GM12801 (cell line): ENCODE data around the gene SFN.

ENCODE experiments used
- CTCF ChIP-seq: IDR thresholded peaks from one replicate; pipeline ENCODE4 v1.5.1; 2011; ENCODE audit warnings: control low read depth; ENCODE audit not compliant: insufficient read length; ENCODE audit errors: extremely low read depth

Gene SFN

DNA sequence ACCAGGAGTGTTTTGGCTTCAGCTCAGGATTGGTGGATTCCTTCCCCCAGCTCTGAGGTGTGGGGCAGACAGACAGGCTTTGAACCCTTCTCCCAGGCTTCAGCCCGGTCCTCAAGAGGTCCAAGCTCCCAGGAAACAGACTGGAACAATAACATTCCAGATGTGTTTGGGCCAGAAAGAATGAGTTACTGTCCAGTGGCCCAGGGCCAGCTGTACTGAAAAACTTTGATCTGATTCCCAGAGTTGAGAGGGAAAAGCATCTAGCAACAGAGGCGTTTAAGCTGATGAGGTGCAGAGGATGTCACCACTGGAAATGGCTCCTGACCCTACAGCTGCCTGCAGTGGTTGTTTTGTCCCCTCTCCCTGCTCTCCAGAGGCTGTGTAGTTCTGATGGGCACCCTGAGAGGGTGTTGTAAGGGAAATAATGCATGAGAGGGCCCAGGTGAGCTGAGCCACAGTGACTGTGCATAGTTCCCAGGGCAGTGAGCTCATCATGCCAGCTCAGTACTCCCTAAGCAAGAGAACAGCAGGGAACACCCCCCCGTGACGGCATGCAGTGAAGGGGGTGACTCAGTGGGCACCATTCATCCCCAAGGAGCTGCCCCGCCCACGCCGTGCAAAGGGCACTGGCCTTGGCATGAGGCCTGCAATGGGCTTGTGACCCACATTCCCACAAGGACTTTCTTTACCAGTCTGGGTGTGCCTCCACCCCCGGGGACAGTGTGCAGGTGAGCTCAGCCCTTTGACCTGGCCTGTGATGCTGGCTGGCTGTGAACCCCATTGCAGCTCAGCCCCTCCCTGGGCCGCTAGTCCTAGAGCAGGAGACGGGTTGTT, 13.8 kb upstream of the SFN start:
- TF ChIP-seq CTCF, result no peak

- TF ChIP-seq CTCF, result no peak
These were observed 11.8 kb upstream of the SFN start for GRCh38 chr1:26851106-26851684.

DNA sequence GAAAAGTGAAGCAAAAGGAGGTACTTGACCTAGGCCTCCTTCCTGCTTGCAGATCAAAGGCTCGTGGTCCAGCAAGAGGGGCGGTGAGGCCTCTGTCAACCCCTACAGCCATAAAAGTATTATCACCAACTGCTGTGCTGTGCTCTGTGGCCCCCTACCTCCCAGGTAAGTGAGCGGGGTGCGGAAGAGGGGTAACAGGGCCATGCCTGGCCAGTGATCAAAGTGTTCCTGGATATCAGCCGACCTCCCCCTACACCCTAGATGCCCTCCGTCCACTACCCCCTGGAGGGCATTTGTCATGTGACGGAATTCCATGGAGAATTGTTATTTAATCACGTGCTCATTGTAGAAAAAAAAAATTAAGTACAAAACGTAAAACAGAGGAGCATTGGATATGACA, 10.2 kb upstream of the SFN start:
- no peak for TF ChIP-seq CTCF

DNA sequence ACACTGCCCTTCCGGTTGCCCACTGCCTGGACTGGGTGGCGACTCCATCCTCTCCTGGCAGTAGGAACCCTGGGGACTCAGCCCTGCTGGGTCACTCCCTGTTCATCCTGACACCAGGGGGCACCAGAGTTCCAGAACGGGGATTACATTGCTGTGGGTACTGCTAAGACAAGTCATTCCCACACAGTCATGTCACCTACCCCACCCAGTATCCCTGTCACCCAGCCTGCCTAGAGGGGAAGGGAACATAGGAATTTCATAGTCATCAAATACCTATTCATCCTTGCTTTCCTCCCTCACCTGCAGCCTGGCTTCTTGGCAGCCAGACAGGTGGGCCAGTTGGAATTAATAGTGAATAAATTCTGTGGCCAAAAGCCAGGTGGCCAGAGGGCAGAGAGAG, 9.8 kb upstream of the SFN start:
- TF ChIP-seq CTCF, result no peak

DNA sequence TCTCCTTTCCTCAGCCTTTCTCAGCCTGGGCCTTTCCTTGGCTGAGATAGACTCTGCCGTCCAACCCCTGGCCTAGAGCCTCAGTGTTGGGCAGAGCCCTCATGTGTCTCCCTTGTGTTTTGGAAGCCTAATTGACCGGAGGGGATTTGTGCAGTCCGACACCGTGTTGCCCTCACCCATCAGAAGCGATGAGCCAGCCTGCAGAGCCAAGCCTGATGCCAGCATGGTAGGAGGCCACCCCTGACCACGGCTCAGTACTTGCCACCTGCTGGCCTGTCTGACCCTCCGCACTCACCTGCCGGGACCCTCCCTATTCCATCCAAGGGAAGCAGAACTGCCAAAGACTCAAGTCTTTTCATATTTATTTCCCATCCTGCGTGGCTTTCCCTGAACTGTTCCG, 9.3 kb upstream of the SFN start:
- TF ChIP-seq CTCF, result no peak

DNA sequence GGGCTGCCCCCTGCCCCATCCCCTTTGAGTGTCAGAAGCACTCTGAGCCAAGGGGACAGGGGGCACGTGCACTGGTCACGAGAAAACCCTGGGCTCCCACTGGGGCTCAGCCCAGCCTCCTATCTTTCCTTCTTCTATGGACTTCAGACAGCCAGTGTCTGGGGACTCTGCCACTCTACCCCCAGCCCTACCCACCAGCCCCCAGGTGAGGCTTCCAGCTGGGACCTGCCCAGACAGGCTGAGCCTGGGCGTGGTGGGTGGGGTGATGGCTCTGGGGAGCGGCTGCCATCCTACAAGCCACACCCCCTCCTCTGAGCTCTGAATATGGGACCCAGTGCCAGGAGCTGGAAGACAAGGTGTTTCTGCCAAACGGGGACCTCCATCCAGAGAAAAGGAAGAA, 8.0 kb upstream of the SFN start:
- TF ChIP-seq CTCF, result no peak

DNA sequence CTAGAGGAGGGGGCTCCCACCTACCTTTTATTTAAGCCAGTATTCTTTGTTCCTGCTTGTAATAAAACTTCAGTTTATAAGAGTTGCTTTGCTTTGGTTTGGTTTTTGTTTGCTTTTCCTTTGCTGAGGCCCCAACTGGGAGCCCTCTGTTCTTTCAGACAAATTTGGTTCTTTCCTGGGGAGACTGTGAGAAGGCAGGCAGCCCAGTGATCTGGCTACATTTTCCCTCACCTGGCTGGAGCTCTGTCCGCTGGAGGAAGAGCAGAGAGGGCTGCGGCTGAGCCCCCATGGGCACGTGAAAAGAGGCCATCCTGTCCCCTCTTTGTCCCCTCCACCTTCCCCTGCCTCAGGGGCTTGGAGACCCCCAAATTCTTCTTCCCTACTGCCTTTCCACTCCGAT, 7.3 kb upstream of the SFN start:
- TF ChIP-seq CTCF, result no peak
